GM12891 (cell line): Measurements from ENCODE around the gene RBCK1.
A peak's percentile ranks its signal among the peaks of the same experiment; 100 is the strongest.
"Not testable (repeated sequence)": the region's sequence is repeated elsewhere in the genome, so short reads cannot be mapped to it uniquely, and the experiment has no call there.

Experiments
- DNase-seq: peaks from one replicate; pipeline ENCODE4 v3.0.0; 2011; ENCODE audit warnings: low spot score; ENCODE audit not compliant: insufficient read length
- FAIRE-seq: peaks from 2 replicates; lab custom pipeline; 2011; peaks lifted over from hg19 to GRCh38; lab: Jason Lieb, UNC
- PAX5 ChIP-seq: IDR thresholded peaks from 2 replicates; pipeline ENCODE4 v1.6.1; 2011; ENCODE audit warnings: low read length, moderate library complexity, mild to moderate bottlenecking; ENCODE audit not compliant: insufficient read depth, severe bottlenecking
- POLR2A ChIP-seq: IDR thresholded peaks from 2 replicates; pipeline ENCODE4 v1.6.1; 2011; ENCODE audit warnings: low read depth, low read length, control low read depth
- POLR2AphosphoS5 ChIP-seq: IDR thresholded peaks from 2 replicates; pipeline ENCODE4 v1.6.1; 2011; ENCODE audit warnings: low read depth, low read length, control low read depth
- POU2F2 ChIP-seq: IDR thresholded peaks from 2 replicates; pipeline ENCODE4 v1.6.1; 2011; ENCODE audit warnings: low read depth, mild to moderate bottlenecking, control low read depth, low read length, moderate library complexity
- SPI1 ChIP-seq: IDR thresholded peaks from 2 replicates; pipeline ENCODE4 v1.6.1; 2011; ENCODE audit warnings: low read depth, low read length, control low read depth
- TAF1 ChIP-seq: IDR thresholded peaks from 2 replicates; pipeline ENCODE4 v1.6.1; 2011; ENCODE audit warnings: low read depth, low read length, control low read depth

The RBCK1 gene

GRCh38 chr20:461254-462198, 53.4 kb downstream of the RBCK1 start:
- DNase-seq (peak; percentile 46), FAIRE-seq (peak; percentile 5)
- TF ChIP-seq POLR2AphosphoS5 (no peak), TAF1 (no peak), POU2F2 (no peak), SPI1 (no peak), POLR2A (no peak), PAX5 (no peak)

- peak; percentile 98 for FAIRE-seq
- TF ChIP-seq POLR2A (peak; percentile 50; the same call in 1 of the 2 replicates), TAF1 (peak; percentile 56), POU2F2 (no peak), POLR2AphosphoS5 (peak; percentile 59), PAX5 (no peak), SPI1 (no peak)
- peak; percentile 85 for DNase-seq
Observed at GRCh38 chr20:462199-462991, 54.3 kb downstream of the RBCK1 start, which contains the start of gene TBC1D20. TSS of gene TBC1D20 (minus strand) at chr20:462533. CDS start at chr20:462405, 128 bp downstream.

DNA sequence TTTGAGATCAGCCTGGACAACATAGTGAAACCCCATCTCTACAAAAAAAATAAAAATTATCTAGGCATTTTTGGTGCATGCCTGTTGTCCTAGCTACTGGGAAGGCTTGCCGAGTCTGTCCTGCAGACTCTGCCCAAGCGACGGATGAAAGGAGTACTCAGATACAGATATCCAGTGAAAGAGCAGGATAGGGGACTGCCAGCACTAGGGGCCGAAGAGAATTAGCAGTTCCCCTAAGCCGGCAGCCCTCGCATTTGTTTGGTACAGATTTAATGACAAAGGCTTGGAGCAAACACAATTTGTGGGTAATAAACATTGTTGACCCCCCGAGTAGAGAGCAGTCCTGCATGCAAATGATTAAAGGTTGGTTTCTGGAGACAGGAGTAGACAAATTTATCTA, 59.7 kb downstream of the RBCK1 start:
- FAIRE-seq = no peak
- no peak for TF ChIP-seq POLR2A
- TF ChIP-seq TAF1 = no peak
- no peak for TF ChIP-seq POLR2AphosphoS5
- TF ChIP-seq PAX5 = no peak
- no peak for TF ChIP-seq SPI1
- TF ChIP-seq POU2F2 = no peak
- DNase-seq = no peak

DNA sequence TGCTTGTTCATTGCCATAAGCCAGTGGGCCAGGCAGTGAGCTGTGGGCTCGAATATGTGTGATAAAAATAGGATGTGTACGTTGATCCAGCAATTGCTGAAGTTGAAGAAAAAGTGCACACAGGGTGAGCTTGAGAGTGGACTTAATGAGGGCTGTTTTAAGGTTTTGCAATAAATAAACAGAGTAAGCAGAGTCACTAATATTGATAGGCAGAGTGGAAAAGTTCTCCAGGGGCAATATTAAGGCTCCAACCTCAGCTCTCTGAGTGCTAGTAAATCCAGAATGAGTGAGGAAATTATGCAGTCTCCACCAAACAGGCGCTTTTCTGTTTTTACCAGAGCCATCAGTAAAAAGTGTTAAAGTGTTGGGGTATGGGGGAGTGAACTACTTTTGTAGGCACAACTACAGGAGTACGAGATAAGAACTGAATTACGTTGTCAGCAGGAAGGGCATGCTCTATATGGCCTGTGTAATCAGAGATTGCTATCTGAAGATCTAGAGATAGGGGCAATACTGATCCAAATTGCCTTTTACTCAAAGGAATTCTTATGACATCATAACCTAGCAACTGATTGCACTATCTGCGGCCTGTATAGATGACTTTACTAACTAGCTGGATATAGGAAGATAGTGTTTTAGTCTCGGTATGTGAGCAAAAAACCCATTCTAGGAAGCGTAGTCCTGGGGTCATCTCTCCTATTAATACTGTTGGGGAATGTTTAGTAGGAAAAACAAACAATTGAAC, 61.8 kb downstream of the RBCK1 start:
- TF ChIP-seq POLR2AphosphoS5 = no peak
- no peak for TF ChIP-seq PAX5
- TF ChIP-seq SPI1 = no peak
- no peak for TF ChIP-seq POLR2A
- no peak for TF ChIP-seq TAF1
- TF ChIP-seq POU2F2 = no peak
- no peak for FAIRE-seq
- DNase-seq = no peak

- FAIRE-seq (no peak), DNase-seq (no peak)
- TF ChIP-seq POLR2AphosphoS5 (no peak), TAF1 (no peak), SPI1 (no peak), POU2F2 (no peak), PAX5 (no peak), POLR2A (no peak)
Observed at GRCh38 chr20:472137-472846, 64.2 kb downstream of the RBCK1 start.

- FAIRE-seq (no peak), DNase-seq (no peak)
- TF ChIP-seq POLR2AphosphoS5 (no peak), PAX5 (no peak), POLR2A (no peak), TAF1 (no peak), SPI1 (no peak), POU2F2 (no peak)
Observed at GRCh38 chr20:472889-473292, 64.8 kb downstream of the RBCK1 start.

DNA sequence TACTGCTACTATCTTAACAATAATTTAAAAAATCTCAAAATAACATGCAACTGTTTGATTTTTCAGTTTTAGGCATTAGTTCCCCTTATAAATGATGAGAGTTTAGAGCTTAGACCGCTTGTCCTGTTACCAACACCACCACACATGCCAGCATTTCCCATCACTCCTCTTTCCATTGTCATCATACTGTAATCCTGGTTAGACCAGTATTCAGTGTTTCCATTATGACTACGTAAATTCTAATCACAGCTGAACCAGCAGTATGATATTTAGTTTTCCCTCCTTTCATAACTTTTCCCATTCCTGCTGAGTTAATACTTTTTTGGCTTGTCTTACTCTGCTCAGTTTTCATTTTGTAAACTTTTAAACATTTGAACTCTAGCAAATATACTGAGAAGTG, 66.5 kb downstream of the RBCK1 start:
- TF ChIP-seq SPI1 (no peak), TAF1 (no peak), POLR2AphosphoS5 (no peak), POU2F2 (no peak), PAX5 (no peak), POLR2A (no peak)
- FAIRE-seq (no peak), DNase-seq (no peak)

DNA sequence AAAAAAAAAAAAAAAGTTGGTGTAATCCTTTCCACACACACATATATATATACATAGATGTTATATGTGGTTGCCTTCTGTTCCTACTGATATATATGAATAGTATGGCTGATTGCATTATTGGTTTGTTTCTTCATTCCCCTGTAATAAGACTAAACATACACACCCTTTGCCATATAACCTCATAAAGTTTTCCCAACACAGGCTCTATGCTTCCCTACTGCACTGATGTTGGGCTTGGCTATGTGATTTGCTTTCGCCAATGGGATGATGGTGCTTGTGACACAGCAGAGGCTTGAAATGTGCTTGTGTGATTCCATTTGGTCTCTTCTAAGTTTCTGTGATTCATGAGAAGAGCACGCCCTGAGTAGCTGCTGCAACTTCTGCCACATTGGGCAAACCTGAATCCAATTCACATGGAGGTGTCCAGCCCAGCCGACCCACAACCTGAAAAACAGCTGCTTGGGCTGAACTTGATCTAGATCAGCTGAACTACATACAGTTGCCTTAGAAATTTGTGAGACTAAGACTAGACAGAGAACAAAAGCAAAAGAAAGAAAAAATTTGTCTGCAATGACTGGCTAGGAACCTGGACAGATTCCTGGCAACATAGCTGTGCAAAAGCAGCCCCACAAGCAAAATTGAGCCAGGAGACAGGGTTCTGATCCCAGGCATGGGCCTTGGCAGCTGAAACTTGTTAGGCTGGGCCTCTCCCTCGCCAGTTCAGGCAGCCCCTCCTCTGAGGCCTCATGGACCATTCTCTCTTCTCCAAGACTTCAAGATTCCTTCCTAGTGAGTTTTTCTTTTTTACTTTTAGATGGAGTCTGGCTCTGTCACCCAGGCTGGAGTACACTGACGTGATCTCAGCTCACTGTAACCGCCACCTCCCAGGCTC, 67.6 kb downstream of the RBCK1 start:
- TF ChIP-seq PAX5 (no peak), SPI1 (no peak), POU2F2 (no peak), POLR2A (no peak)
- DNase-seq = no peak
- FAIRE-seq = no peak

GRCh38 chr20:476561-477249, 68.6 kb downstream of the RBCK1 start:
- DNase-seq, FAIRE-seq: not testable (repeated sequence)
